AG04449 (cell line): Measurements from ENCODE around the gene RNU6-1.

Experiments
- CTCF ChIA-PET: fragments of 350-600 bp; formaldehyde crosslinking; extraction: SDS; loops from one replicate; lab custom pipeline; 2021; ENCODE audit warnings: antibody characterized with exemption; lab: Yijun Ruan, JAX
- POLR2A ChIA-PET: fragments of 400-600, 350-600 bp; formaldehyde crosslinking; extraction: SDS; loops from one replicate; lab custom pipeline; 2020; ENCODE audit warnings: antibody characterized with exemption, inconsistent platforms; lab: Yijun Ruan, JAX
- DNase-seq: peaks from one replicate; pipeline ENCODE4 v3.0.0-alpha.2; 2010; ENCODE audit warnings: low read depth, low spot score
- H3K4me3 ChIP-seq: 2 replicates; pipeline ENCODE4 v1.5.1; 2011; ENCODE audit warnings: low read depth, mild to moderate bottlenecking, control low read depth, low read length
- CTCF ChIP-seq: IDR thresholded peaks from one replicate; pipeline ENCODE4 v1.5.1; 2011; ENCODE audit warnings: mild to moderate bottlenecking, moderate library complexity, low read length, control low read depth, inconsistent platforms; ENCODE audit not compliant: insufficient read depth; ENCODE audit errors: missing control alignments

Gene RNU6-1

DNA sequence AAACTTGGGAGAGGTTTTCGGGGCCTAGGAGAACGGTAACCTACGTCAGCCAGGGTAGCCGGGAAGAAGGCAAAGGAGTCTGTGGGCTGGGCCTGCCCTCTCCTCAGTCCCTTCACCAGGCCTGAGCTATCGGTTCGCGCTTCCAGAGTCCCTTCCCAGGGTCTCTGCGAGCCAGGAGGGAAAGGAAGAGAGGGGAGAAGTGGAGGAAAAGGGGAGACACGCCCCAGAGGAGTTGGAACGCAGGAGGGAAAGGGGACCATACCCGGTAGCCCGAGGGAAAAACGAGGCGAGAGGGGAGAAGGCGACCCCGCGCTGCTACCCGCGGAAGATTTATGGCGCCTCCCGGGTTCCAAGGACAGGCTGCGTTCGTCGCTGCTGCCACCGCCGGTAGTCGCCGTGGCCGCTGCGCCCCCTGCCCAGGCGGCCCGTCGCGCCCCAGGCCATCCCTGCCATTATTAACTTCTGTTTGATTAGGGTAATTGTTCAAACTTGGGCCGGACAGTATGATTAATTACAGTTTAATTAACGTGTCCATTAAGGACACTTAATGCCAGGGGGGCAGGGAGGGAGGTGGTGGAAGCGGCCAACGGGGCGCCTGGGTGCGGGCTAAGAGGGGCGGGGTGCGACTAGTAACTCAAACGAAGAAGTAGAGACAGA is 17.9 kb downstream of the RNU6-1 start:
- DNase-seq: no peak
- no peak overlapping the region for H3K4me3 ChIP-seq
- no peak for TF ChIP-seq CTCF
- ChIA-PET CTCF (no interaction called here), POLR2A (no interaction called here)

GRCh38 chr15:67820992-67821783 is 18.7 kb downstream of the RNU6-1 start:
- no peak overlapping the region for H3K4me3 ChIP-seq
- no peak for DNase-seq
- CTCF ChIA-PET: interaction anchor here (1.5 kb wide), 1 partner anchor 12 kb away, joined by 3 read pairs; no protein-coding TSS in a partner anchor

DNA sequence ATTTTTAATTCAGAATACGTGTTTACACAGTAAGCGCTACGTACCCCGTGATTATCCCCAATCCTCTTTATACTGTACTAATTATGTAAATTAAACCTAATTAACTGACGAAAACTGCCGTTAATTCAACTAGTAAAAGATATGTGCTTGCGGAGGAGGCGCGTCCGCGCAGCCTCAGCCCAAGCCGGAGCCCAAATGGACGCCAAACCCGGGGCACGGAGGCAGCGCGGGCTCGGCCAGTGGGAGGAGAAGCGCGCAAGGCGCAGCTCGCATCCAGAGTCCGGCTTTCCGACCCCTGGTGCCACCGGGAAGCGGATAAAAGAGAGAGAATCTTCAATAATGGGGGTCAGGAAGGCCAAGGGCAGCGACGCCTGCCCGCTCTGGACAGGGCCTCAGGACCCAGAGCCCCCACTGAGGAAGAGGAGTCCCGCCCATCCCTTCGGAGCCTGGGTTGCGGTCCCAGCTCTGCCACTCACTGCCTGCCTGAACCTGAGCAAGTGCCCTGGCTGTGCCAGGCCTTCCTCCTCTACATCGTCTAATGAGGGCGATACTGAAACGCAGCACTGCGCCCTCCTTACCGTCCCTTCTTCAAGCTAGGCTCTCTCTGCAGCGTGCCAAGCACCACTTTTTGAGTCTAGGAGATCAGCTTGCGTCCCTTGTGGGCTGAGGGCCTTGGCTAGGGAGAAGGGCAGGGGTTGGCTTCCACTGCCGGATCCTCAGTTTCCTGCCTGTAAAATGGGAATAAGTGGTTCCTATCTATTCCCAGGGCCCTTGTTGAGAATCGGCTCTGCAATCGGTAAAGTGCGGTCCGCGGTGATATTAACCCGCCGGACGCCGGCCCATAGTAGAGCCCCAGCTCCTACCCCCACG is 19.5 kb downstream of the RNU6-1 start:
- no peak overlapping the region for H3K4me3 ChIP-seq
- CTCF ChIA-PET: interaction anchor here (1.5 kb wide), 1 partner anchor 12 kb away, joined by 3 read pairs; no protein-coding TSS in a partner anchor
- DNase-seq: no peak
- TF ChIP-seq CTCF: no peak
- POLR2A ChIA-PET: no interaction called here

More at GRCh38 chr15:67820992-67821783, 18.7 kb downstream of the RNU6-1 start:
- POLR2A ChIA-PET: no interaction called here
- TF ChIP-seq CTCF: no peak

GRCh38 chr15:67819636-67820035 is 20.2 kb downstream of the RNU6-1 start:
- no peak overlapping the region for H3K4me3 ChIP-seq
- no peak for DNase-seq
- TF ChIP-seq CTCF: no peak
- ChIA-PET CTCF (interaction anchor here (1.5 kb wide), 1 partner anchor 13 kb away, joined by 3 read pairs; no protein-coding TSS in a partner anchor), POLR2A (no interaction called here)

DNA sequence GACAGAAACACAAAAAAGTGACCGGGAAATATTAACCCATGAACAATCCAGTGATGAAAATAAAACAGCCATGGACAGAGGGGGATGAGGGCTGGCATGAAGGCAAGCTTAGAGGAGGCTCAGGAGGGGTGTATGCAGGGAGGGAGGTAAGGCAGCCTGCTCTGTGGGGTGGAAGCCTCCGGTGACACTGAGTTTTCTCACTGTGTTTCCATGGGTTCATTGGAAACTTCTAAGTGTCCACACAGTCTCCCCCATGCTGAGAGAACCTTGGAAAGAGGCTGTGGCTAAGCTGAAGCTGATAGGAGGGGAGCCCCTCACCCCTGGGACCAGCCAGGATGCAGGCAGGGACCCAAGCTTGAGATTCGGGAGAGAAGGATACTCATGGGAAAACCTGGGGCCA is 21.4 kb downstream of the RNU6-1 start:
- POLR2A ChIA-PET: no interaction called here
- CTCF ChIA-PET: no interaction called here
- no peak for TF ChIP-seq CTCF
- no peak overlapping the region for H3K4me3 ChIP-seq
- no peak for DNase-seq
